Measurements from ENCODE around the gene PRDM16. TPM values are rescaled to one million over a fixed set of nuclear protein-coding genes. Genes with fewer than 3 reads are reported as not detected.

Gene PRDM16
- polyA plus RNA-seq, 1 donor (not counting 4 experiments of a cell fraction or from before 2014, with no cell fraction given): 0.05 TPM

- FAIRE-seq: no peak
- peaks cover 6% of the 10 kb centered on the region for H3K27me3 ChIP-seq (ENCODE audit: control insufficient read depth, extremely low read depth, insufficient read depth, low read length)
- H3K36me3 ChIP-seq (ENCODE audit: control insufficient read depth in 2 of 2, extremely low read depth in 1 of 2, insufficient read depth in 2 of 2, low read length in 2 of 2): no peaks in the 10 kb centered on the region
Observed at GRCh38 chr1:3409366-3410141, 340.6 kb downstream of the PRDM16 start.

GRCh38 chr1:3410142-3410925 is 341.3 kb downstream of the PRDM16 start:
- no peak for DNase-seq (ENCODE audit: low read depth, low spot score)
- H3K27ac ChIP-seq (ENCODE audit: control insufficient read depth, insufficient read depth, low read length): no peak overlapping the region
- no peak for FAIRE-seq
- no peaks in the 10 kb centered on the region for H3K9me1 ChIP-seq (ENCODE audit: control insufficient read depth, extremely low read depth, insufficient read depth, low read length)
- no peaks in the 10 kb centered on the region for H4K20me1 ChIP-seq (ENCODE audit: control insufficient read depth, extremely low read depth, insufficient read depth, low read length)
- H3K36me3 ChIP-seq (ENCODE audit: control insufficient read depth in 2 of 2, extremely low read depth in 1 of 2, insufficient read depth in 2 of 2, low read length in 2 of 2): no peaks in the 10 kb centered on the region
- H2AFZ ChIP-seq (ENCODE audit: control insufficient read depth, low read length): no peak overlapping the region
- no peak overlapping the region for H3K4me2 ChIP-seq (ENCODE audit: control insufficient read depth, extremely low read depth, insufficient read depth, low read depth, low read length)
- TF ChIP-seq CTCF (optimal IDR thresholded peaks at IDR 0.05 in 1 of 3, IDR thresholded peaks at IDR 0.05 in 1 of 3, conservative IDR thresholded peaks at IDR 0.05 in 1 of 3; ENCODE audit: extremely low read depth in 1 of 3, insufficient read depth in 2 of 3, low read length in 3 of 3) (peak in 2 of 3 experiments; percentile 54 to 74), EZH2 (IDR thresholded peaks at IDR 0.05; ENCODE audit: low read length) (no peak)
- H3K9ac ChIP-seq (ENCODE audit: control insufficient read depth, extremely low read depth, insufficient read depth, low read length): no peak overlapping the region
- no peak overlapping the region for H3K4me3 ChIP-seq (ENCODE audit: control insufficient read depth in 2 of 3, extremely low read depth in 1 of 3, insufficient read depth in 2 of 3, low read depth in 1 of 3, low read length in 3 of 3)
- no peaks in the 10 kb centered on the region for H3K9me3 ChIP-seq (ENCODE audit: control insufficient read depth, low read depth, low read length)
- H3K79me2 ChIP-seq (ENCODE audit: control insufficient read depth, insufficient read depth, low read length): no peaks in the 10 kb centered on the region
- H3K4me1 ChIP-seq (ENCODE audit: control insufficient read depth, extremely low read depth, insufficient read depth, low read length): peaks cover 4% of the 10 kb centered on the region
- dilution Hi-C loops (cut with MboI; ENCODE audit: extremely low pct_ligation_motif_present, low sequenced_read_pairs): loop anchor here (25.0 kb wide), 1 partner anchor 998 kb away; the partner anchor contains the start of gene PEX10
- H3K27me3 ChIP-seq (ENCODE audit: control insufficient read depth, extremely low read depth, insufficient read depth, low read length): peaks cover 6% of the 10 kb centered on the region

More at GRCh38 chr1:3409366-3410141, 340.6 kb downstream of the PRDM16 start:
- no peak overlapping the region for H3K9ac ChIP-seq (ENCODE audit: control insufficient read depth, extremely low read depth, insufficient read depth, low read length)
- H3K4me1 ChIP-seq (ENCODE audit: control insufficient read depth, extremely low read depth, insufficient read depth, low read length): peaks cover 6% of the 10 kb centered on the region
- TF ChIP-seq CTCF (optimal IDR thresholded peaks at IDR 0.05 in 1 of 3, IDR thresholded peaks at IDR 0.05 in 1 of 3, conservative IDR thresholded peaks at IDR 0.05 in 1 of 3; ENCODE audit: extremely low read depth in 1 of 3, insufficient read depth in 2 of 3, low read length in 3 of 3) (no peak), EZH2 (IDR thresholded peaks at IDR 0.05; ENCODE audit: low read length) (no peak)
- no peaks in the 10 kb centered on the region for H3K9me1 ChIP-seq (ENCODE audit: control insufficient read depth, extremely low read depth, insufficient read depth, low read length)
- no peak overlapping the region for H3K4me2 ChIP-seq (ENCODE audit: control insufficient read depth, extremely low read depth, insufficient read depth, low read depth, low read length)
- no peaks in the 10 kb centered on the region for H3K79me2 ChIP-seq (ENCODE audit: control insufficient read depth, insufficient read depth, low read length)
- H3K9me3 ChIP-seq (ENCODE audit: control insufficient read depth, low read depth, low read length): no peaks in the 10 kb centered on the region
- H2AFZ ChIP-seq (ENCODE audit: control insufficient read depth, low read length): no peak overlapping the region
- no peak overlapping the region for H3K4me3 ChIP-seq (ENCODE audit: control insufficient read depth in 2 of 3, extremely low read depth in 1 of 3, insufficient read depth in 2 of 3, low read depth in 1 of 3, low read length in 3 of 3)
- H3K27ac ChIP-seq (ENCODE audit: control insufficient read depth, insufficient read depth, low read length): no peak overlapping the region
- DNase-seq (ENCODE audit: low read depth, low spot score): no peak
- dilution Hi-C loops (cut with MboI; ENCODE audit: extremely low pct_ligation_motif_present, low sequenced_read_pairs): loop anchor here (25.0 kb wide), 1 partner anchor 997 kb away; the partner anchor contains the start of gene PEX10
- H4K20me1 ChIP-seq (ENCODE audit: control insufficient read depth, extremely low read depth, insufficient read depth, low read length): no peaks in the 10 kb centered on the region
